Measurements from ENCODE around the gene ADGRL1.
A peak's percentile ranks its signal among the peaks of the same experiment; 100 is the strongest.
"Not testable (repeated sequence)": the region's sequence is repeated elsewhere in the genome, so short reads cannot be mapped to it uniquely, and the experiment has no call there.

Gene ADGRL1

DNA sequence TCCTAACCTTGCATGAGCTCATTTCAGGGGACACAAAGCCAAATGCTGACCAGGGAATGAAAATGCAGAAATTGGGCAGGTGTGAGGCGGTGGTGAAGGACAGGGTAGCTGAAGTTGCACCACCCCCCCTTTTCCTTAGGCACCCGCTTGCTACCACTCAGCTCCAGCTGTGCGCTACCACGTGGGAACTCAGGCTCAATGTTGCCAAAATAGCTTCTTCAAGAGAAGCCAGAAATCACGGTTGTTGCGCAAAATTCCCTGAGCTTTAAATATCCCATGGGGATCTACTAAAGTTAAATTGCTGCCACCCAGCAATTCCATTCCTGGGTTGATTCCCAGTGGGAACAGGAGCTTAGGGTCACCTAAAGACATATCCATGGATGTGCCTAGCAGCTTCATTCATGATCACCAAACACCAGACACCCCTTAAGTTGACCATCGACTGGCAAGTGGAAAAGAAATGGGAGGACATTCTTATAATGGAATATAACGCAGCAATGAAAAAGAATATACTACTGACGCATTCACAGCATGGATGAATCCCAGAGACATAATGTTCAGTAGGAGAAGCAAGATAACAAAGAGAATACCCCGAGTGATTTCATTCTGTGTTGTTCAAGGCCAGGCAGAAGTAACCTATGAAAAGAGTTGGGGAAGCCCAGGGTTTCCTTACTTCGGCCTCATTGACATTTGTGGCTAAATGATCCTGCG is 12.8 kb upstream of the ADGRL1 start:
- no peak for DNase-seq (ENCODE audit: low read depth)

DNA sequence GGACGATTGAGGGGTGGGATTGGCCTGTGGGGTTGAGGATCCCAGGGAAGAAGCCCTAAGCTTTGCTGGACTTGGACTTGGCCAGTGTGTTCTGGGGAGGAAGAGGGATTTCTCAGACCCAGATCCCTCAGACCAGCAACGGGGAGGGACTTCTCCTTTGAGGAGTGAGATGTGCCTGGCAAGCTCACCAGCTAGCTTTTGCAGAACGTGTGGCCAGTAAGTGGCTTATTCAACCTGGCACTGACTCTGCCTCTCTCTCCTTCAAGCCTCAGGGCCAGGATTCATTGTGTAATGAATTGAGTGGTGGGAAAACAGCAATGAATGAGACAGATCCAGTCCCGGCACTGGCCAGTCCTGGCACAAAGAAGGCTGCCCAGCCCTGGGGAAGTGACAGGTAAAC is 11.9 kb upstream of the ADGRL1 start:
- DNase-seq (ENCODE audit: low read depth): not testable (repeated sequence)

DNA sequence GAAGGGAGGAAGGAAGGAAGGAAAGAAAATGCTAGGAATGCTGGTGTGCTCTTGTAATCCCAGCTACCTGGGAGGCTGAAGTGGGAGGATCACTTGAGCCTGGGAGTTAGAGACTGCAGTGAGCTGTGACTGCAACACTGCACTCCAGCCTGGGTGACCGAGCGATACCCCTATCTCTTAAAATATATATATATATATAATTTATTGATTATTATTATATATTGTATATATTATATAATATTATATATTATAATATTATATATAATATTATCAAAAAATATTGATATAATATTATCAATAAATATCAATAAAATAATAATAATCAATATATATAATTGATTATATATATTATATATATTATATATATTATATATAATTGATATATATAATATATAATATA is 8.6 kb upstream of the ADGRL1 start:
- DNase-seq (ENCODE audit: low read depth): no peak

DNA sequence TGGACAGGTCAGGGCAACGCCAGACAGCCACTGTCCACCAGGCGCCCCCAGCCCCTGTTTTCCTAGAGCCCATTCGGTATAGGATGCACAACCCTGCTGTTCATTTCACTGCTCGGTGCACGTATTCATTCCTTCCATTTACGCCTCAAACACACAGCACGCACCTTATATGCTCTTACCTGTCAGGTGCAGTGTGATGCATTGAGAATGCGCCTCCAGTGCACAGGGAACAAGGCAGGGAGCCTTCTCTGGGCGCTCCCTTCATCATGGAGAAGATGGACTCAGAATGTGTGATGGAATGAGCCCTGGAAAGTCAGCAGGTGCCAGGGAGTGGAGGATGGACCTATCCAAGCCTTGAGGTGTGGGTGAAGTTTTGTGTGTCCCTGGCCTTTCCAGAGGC is 4.2 kb upstream of the ADGRL1 start:
- DNase-seq (ENCODE audit: low read depth): not testable (repeated sequence)

DNA sequence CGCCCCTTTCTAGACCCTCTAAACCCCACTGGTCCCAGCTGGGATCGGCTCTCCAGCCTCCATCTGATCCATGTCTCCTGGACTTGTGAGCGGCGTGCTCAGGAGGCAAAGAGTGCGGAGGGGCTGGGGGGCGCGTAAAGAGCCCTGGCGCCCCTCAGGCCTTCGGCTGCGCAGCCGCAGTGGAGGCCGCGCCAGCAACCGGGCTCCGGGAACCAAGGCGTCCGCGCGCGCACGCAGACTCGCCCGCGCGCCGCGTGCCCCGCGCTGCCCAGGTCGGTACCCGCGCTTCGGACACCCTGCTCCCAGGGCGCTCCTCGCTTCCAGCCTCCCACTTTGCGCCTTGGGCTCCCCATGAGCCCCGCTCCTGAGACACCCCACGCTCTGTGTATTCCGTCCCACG is 3.4 kb upstream of the ADGRL1 start:
- not testable (repeated sequence) for DNase-seq (ENCODE audit: low read depth)

DNA sequence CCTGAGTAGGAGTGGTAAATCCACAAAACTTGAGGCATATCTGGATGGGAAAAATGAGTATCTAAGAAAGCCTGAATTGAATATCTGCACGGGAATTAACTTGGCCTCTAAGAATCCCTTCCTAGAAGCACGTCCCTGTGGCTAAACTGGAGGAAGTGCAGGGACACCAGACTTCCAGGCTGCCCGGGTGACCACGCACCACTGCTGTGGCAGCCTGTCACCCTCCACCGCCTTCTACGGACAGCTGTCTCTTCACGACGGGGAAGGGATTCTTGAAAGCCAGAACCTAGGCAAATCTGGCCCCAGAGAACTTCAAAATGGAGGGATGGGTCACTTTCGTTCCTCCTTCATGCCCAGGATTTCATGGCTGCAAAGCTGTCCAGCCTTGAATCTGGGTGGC is 2.5 kb upstream of the ADGRL1 start:
- DNase-seq (ENCODE audit: low read depth): not testable (repeated sequence)

DNA sequence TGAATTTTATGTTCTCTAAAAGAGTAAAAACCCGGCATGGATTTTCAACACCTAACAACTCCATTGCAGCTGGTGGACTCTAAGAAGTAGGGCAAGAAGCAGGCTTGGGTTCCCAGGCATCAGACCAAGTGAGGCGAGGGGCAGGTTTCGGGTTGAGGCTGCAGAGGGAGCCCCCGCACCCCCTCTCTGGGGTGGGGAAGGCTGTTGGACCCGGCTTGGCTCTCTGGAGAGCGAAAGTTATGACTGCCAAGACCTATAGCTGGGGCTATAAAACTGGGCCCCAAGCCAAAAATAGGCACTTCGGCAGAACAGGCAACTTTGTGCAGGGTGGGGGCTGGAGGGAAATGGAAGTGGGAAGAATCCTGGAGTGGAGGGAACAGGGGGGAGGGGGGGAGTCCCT is 1.8 kb upstream of the ADGRL1 start:
- DNase-seq (ENCODE audit: low read depth): not testable (repeated sequence)

DNA sequence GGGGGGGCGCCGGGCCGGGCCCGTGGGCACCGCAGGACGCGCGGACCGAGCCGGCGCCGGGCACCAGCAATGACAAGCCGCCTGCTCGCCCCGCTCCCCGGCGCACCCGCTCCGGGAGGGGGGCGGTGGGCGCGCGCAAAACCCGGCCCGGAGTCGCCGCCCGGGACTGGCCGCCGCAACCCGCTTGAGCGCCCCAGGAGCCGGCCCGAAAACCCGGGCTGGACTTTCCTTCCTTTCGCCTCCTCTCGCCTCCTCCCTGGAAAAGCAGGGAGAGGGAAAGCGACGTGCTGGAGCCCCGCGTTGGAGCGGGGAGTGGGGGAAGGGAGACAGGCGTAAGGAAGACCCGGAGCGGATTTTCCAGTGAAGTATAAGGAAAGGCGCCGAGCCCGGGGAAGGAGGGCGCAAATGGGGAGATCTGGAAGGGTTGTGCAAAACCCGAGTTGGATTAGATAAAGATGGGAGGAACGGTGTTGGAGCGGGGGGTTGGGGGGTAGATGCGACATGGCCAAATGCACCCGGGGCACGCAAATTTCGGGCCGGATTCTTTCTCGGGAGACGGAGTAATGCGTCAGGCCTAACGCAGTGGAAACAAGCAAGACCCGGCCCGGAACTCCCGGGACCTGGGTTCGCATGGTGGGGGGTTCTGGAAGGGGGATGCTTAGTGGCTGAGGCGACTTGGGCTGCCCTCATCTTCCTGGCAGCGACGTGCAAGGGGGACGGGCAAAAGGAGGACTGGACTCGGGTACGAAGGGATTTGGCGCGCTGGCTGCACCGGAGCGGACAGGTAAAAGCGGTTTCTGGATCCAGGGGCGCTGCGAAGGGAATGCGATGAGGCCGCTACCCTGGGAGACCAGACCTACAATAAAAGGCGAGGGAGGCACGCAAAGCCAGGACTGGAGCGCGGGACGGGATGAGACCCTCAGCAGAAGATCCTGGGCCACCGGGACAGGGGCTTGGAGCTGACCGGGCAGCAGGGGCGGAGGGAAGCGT is 1.1 kb upstream of the ADGRL1 start:
- peak; percentile 79 for DNase-seq (ENCODE audit: low read depth)

DNA sequence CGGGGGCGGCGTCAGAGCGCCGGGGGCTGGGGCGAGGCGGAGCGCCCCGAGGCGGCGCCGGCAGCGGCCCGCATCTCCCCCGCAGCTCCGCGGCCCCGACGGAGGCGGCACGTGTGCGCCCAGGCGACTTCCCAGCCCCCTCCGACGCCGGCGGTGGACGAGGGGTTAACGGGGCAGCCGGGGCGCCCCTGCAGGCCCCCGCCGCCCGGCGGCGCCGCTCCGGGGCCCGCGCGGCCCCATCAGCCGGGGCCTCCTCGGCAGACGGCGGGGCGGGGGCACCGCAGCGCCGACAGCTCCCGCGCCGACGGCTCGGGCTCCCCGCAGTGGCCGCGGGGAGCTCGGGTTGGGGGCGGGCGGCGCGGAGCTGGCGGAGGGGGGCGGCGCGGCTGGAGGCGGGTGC is 339 bp upstream of the ADGRL1 start:
- not testable (repeated sequence) for DNase-seq (ENCODE audit: low read depth)

DNA sequence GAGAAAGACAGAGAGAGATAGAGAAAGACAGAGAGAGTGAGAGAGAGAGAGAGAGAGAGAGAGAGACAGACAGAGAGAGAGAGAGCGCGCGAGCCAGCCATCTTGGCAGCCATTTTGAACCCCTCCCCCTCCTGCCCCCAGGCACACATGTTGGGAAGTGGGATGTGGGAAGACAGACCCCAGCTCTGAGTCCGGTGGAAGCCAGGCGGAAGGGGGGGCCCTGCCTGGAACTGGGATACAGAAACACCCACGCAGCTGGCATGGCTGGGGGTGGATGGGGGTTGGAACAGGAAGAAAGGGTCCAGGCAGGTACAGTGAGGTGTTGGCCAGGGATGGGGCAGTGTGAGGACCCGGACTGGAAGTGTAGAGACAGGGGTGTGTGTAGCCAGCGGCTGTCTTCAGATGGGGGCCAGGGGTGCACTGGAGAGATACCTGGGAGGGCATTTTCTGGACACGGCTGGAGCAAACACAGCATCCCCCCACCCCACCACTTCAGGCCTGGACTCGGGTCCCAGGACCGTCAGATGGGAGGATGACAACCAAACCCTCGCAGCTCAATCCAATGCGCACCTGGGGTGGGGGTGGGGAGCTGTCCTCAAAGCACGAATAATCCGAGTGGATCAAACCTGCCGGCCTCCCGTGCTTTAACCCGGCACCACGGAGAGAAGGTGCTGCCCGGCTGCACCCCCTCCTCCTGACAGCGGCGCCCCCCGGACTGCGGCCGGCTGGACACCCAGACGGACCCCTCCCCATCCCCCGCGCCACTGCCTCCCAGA is 1.1 kb downstream of the ADGRL1 start:
- not testable (repeated sequence) for DNase-seq (ENCODE audit: low read depth)

DNA sequence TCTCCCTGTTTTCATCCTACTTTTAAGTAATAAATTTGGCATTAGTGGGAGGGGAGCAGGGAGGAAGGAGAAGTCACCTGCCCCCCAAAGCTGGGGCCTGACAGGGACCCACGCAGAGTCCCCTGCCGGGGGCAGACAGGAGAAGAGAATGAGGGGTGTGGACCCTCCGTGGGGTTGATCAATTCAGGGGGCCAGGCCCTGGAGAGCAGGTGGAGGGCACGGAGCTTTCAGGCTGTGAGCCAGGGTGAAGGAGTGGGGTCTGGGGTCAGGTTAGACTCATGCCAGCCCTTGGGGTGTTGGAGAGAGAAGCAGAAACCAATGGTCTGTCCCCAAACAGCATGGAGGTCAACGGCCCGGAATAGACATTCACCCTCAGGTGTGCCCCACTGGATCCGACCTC is 1.8 kb downstream of the ADGRL1 start:
- DNase-seq (ENCODE audit: low read depth): not testable (repeated sequence)

DNA sequence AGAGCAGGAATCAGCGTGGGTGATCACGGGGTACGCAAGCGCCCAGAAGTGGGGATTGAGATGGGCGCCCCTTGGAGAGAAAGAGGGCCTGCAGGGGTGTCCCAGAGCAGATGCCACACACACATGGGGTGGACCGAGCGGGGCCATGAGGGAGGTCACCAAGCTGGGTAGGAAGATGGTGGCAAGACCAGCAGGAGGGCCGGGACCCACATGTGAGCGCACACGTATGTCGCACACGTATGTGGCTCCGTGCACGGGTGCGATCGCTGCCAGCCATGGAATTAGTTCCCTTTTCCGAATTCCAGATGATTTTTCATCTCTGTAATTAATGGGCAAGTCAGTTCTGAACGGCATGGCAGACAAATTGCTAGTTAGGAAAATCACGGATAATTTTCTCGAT is 2.2 kb downstream of the ADGRL1 start:
- not testable (repeated sequence) for DNase-seq (ENCODE audit: low read depth)

DNA sequence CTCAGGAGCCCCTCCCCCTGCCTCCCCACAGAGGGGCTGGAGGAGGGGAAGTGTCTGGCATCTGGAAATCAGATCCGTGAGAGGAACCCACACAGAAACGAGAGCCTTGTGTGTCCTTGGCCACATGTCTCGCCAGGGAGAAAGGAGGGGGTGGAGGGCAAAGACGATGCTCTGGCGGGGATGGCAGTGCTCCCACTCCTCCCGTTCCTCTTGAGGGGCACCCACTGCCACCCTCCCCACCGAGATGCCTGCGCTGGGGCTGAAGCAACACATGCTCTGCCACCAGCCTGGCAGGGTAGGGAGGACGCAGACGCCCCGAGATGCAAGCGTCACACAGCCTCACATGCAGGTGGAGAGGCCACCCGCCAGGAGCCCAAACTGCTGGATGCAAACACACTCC is 2.8 kb downstream of the ADGRL1 start:
- DNase-seq (ENCODE audit: low read depth): no peak

DNA sequence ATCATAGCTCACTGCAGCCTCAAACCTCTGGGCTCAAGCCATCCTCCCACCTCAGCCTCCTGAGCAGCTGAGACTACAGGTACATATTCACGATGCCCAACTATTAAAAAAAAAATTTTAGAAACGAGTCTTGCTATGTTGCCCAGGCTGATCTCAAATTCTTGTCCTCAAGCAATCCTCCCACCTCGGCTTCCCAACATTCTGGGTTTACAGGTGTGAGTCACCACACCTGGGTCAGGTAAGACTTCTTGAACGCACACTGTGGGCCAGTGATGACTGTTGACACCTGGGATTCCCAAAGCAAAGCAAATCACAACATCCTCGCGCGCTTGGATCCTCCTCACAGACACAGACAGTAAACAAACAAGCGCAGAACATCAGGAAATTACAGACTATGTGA is 4.5 kb downstream of the ADGRL1 start:
- not testable (repeated sequence) for DNase-seq (ENCODE audit: low read depth)

DNA sequence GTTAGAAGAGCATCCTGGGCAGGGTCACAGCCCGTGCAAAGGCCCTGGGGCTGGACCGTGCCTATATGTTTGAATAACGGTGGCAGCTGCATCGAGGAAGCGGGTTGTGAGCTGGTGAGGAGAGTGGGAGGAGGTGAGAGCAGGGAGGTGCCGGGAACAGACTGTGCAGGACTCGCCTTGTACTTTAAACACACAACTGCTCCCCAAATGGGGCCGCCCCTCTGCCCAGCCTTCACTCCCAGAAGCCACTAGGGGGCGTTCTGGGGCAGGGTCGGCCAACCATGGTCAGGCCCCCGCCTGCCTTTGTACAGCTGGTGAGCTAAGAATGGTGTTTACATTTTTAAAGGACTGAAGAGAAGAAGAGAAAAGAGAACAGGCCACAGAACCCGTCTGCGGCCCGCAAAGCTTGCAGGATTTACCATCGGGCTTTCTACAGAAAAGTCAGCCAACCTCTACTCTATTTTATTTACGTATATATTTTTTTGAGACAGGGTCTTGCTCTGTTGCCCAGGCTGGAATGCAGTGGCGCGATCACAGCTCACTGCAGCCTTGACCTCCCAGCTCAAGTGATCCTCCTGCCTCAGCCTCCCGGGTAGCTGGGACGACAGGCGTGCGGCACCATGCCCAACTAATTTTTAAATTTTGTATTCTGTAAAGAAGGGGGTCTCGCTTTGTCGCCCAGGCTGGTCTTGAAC is 5.7 kb downstream of the ADGRL1 start:
- not testable (repeated sequence) for DNase-seq (ENCODE audit: low read depth)

DNA sequence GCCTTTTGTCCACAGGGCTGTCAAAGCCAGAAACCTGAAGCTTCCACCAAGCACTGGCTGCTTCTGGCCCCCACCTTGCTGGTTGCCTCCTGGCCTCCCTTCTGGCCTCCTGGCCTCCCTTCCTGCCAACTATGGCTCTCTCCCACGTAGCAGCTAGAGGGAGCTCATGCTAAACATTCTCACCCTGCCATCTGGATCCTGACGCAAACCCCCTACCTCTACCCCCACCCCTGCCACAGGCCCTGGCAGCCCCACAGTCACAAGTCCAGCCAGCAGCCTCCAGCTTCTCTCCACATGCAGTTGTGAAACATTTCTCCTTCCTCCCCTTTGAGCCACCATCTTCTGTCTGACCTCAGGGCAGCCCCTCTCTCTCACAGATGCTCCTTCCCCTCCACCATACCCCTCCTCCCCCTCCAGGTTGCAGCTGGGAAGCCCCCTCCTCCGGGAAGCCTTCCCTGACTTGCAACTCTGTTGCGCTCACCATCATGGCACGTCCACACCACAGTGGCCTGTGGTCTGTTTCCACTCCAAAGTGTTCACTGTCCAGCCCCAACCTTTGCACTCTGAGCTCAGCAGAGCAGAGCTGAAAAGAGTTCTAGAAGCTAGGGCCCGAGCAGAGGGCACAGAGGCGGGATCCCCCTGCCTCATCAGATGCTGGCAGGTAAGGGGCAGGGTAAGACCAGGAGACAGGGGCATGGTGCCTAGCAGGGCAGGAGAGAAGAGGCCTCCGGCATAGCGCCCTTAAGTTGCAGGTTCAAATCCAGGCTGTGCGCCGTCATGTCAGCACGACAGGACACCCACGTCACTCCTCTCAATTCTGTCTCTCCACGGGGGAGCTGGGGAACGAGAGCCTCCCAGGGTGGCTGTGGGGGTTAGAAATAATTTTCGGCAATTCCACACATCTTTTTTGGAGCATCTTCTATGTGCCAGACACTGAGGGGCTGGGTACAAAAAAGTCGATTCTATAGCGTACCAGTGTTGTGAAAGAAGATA is 7.3 kb downstream of the ADGRL1 start:
- DNase-seq (ENCODE audit: low read depth): no peak

DNA sequence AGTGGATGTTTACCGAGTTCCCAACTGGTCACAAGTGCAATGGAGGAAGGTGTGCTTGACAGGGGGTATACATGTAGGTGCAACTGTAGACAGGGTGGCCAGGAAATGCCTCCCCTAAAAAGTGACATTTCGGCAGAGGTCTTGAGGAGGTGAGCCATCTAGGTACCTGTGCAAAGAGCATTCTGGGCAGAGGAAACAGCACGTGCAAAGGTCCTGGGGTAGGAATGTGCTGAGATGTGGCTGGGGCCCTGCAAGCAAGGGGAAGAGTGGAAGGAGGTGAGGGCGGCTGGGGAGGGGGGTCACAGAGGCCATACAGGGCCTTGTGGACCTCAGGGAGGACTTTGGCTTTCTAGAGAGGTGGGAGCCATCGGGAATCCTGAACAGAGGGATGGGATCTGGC is 8.1 kb downstream of the ADGRL1 start:
- DNase-seq (ENCODE audit: low read depth): no peak

DNA sequence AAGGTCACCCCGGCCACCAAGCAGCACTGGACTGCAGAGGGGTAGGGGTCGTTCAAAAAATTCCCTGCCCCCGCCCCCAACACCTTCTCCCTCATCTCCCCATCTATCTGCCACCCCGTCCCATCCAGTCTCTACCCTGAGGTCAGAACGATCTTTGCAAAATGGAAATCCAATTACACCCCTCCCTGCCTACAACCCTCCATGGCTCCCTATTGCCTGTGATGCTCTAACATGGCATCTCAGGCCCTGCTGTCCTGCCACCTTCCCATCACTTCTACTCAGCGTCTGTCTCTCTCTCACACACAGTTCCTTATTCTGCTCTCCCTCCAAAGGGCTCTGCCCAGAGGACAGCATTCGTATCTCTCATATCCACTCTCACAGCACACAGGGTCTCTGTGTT is 8.7 kb downstream of the ADGRL1 start:
- DNase-seq (ENCODE audit: low read depth): not testable (repeated sequence)

DNA sequence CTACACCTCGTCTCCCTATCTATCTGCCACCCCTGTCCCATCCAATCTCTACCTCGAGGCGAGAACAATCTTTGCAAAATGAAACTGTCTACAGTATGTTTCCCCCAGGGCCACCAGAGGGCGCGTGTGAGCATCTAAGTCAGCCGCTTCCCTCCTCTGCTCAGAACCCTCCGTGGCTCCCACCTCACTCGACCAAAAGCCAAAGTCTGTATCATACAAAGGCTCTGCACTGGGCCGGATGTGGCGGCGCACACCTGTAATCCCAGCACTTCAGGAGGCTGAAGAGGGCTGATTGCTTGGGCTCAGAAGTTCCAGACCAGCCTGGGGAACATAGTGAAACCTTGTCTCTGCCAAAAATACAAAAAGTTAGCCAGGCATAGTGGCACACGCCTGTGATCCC is 9.9 kb downstream of the ADGRL1 start:
- not testable (repeated sequence) for DNase-seq (ENCODE audit: low read depth)

DNA sequence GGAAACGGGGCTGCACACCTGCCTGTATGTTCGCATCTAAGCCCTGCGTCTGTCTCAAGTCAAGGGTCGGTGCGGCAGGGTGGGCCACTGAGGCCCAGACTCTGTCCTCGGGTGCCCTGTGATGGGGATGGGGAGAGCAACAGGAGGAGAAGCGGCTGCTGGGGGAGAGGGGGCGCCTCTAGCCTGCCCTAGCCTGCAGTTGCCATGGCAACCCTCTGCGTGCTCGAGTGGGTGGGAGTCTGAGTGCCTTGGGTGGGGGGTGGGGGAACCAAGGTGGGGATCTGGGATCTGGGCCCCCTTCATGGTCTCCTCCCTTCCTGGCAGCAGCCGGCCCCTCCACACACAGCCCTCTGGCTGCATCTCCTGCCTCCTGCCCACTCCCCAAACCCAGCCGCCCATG is 10.8 kb downstream of the ADGRL1 start:
- DNase-seq (ENCODE audit: low read depth): not testable (repeated sequence)

Data from CMK (cell line).